OCI-LY3 (cell line): ENCODE results near the gene FKTN.
A peak's percentile ranks its signal among the peaks of the same experiment; 100 is the strongest.

Experiments used
- H2AFZ ChIP-seq: fragments of 200-600, 300-600 bp; shearing (Covaris generic); 2 replicates; pipeline ENCODE4 v1.6.0; 2014; ENCODE audit warnings: antibody characterized with exemption, low read depth, low read length
- H3K27ac ChIP-seq: fragments of 200-600, 300-600 bp; sonication (generic); 2 replicates; pipeline ENCODE4 v1.5.1; 2014; ENCODE audit warnings: mild to moderate bottlenecking, low read length, moderate library complexity, mixed read lengths
- H3K27me3 ChIP-seq: fragments of 200-600, 300-600 bp; sonication (generic); 2 replicates; pipeline ENCODE4 v1.6.1; 2014; ENCODE audit warnings: low read depth, low read length, mixed read lengths
- H3K36me3 ChIP-seq: fragments of 200-600, 300-600 bp; sonication (generic); replicated peaks from 2 replicates; pipeline ENCODE3; 2014; ENCODE audit warnings: low read depth, low read length, mixed read lengths
- H3K4me1 ChIP-seq: fragments of 300-600, 200-600 bp; sonication (generic); 2 replicates; pipeline ENCODE4 v1.6.1; 2014; ENCODE audit warnings: low read length, mixed read lengths
- H3K4me2 ChIP-seq: fragments of 200-600, 300-600 bp; sonication (generic); 2 replicates; pipeline ENCODE4 v1.6.1; 2014; ENCODE audit warnings: low read length, mixed read lengths
- H3K4me3 ChIP-seq: fragments of 300-600, 200-600 bp; sonication (generic); 2 replicates; pipeline ENCODE4 v1.5.1; 2014; ENCODE audit warnings: antibody characterized with exemption, mild to moderate bottlenecking, low read length, moderate library complexity
- H3K79me2 ChIP-seq: fragments of 300-600, 200-600 bp; shearing (Covaris generic); 2 replicates; pipeline ENCODE4 v1.6.1; 2014; ENCODE audit warnings: mild to moderate bottlenecking, low read length, mixed read lengths
- H3K9ac ChIP-seq: fragments of 300-600, 200-600 bp; shearing (Covaris generic); 2 replicates; pipeline ENCODE4 v1.6.0; 2014; ENCODE audit warnings: mild to moderate bottlenecking, low read length, moderate library complexity
- H3K9me3 ChIP-seq: fragments of 200-600, 300-600 bp; shearing (Covaris generic); 2 replicates; pipeline ENCODE4 v1.6.1; 2014; ENCODE audit warnings: low read length, mixed read lengths; ENCODE audit not compliant: insufficient read depth
- H4K20me1 ChIP-seq: fragments of 200-600, 300-600 bp; sonication (generic); 2 replicates; pipeline ENCODE4 v1.6.1; 2016; ENCODE audit warnings: low read length, mixed read lengths; ENCODE audit not compliant: insufficient read depth
- EZH2phosphoT487 ChIP-seq: fragments of 200-600 bp; shearing (Covaris generic); IDR thresholded peaks from 2 replicates; pipeline ENCODE4 v1.6.1; 2018; ENCODE audit warnings: antibody characterized with exemption, mixed run types, low read depth
- TF ChIP-seq, protein P1 (sequence below): fragments of 200-600, 300-600 bp; sonication (generic); IDR thresholded peaks from 2 replicates; pipeline ENCODE4 v1.5.1; 2014; ENCODE audit warnings: antibody characterized with exemption, low read length, low read depth

FKTN gene

DNA sequence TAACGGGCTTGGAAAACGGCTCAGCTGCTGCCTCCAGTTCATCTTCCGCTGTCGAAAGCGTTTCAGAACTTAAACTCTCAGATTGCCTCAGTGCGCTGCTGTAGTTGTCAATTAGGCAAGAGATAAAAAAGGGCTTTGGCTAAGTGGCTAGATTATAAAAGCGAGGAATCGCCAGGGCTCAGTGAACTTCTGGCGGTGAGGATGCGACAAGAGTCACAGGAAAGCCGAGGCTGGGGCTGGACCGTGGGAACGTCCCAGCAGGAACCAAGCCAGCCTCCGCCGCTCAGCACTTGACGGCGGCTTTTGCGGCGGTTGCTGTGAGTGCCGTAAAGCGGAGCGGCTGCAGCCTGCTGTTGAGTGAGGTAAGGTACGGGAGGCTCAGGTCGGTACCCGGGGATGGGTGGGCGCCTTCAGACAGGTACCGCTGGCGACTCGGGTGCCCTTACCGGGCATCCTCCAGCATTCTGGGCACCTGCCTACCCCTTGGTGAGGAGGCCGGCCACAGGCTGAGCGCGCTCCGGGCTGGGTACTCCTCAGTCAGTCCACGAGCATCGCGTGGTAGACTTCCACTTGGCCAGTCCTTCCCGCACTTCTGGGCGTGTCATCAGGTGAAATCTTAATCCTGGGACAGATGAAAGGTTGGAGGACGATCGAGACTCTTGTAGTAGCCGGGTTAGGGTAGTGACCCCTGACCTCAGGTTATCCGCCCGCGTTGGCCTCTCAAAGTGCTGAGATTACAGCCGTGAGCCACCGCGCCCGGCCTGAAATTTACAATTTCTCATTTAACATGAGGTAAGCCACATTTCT, at the start of gene FKTN:
FKTN (plus strand) TSS at position 328 of the 807 bp plus-strand sequence. CDS start 16,902 bp downstream, outside the sequence.
- peaks cover 24% of the 10 kb centered on the region for H3K36me3 ChIP-seq
- TF ChIP-seq, protein P1, sequence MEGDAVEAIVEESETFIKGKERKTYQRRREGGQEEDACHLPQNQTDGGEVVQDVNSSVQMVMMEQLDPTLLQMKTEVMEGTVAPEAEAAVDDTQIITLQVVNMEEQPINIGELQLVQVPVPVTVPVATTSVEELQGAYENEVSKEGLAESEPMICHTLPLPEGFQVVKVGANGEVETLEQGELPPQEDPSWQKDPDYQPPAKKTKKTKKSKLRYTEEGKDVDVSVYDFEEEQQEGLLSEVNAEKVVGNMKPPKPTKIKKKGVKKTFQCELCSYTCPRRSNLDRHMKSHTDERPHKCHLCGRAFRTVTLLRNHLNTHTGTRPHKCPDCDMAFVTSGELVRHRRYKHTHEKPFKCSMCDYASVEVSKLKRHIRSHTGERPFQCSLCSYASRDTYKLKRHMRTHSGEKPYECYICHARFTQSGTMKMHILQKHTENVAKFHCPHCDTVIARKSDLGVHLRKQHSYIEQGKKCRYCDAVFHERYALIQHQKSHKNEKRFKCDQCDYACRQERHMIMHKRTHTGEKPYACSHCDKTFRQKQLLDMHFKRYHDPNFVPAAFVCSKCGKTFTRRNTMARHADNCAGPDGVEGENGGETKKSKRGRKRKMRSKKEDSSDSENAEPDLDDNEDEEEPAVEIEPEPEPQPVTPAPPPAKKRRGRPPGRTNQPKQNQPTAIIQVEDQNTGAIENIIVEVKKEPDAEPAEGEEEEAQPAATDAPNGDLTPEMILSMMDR, result no peak
- no peak for TF ChIP-seq EZH2phosphoT487
- peaks cover 12% of the 10 kb centered on the region for H3K79me2 ChIP-seq
- no peaks in the 10 kb centered on the region for H3K27me3 ChIP-seq
- peaks cover 3% of the 10 kb centered on the region; the same call in 1 of the 2 replicates for H3K9me3 ChIP-seq
- H3K4me1 ChIP-seq, result peaks cover 6% of the 10 kb centered on the region
- H3K4me3 ChIP-seq, result peak within 1 kb of the TSS; percentile 83
- H3K27ac ChIP-seq, result no peak within 1 kb of the TSS
- H3K4me2 ChIP-seq, result peak within 1 kb of the TSS; percentile 91
- H4K20me1 ChIP-seq, result no peaks in the 10 kb centered on the region
- peak within 1 kb of the TSS; percentile 99 for H2AFZ ChIP-seq
- H3K9ac ChIP-seq, result peak within 1 kb of the TSS; percentile 68

DNA sequence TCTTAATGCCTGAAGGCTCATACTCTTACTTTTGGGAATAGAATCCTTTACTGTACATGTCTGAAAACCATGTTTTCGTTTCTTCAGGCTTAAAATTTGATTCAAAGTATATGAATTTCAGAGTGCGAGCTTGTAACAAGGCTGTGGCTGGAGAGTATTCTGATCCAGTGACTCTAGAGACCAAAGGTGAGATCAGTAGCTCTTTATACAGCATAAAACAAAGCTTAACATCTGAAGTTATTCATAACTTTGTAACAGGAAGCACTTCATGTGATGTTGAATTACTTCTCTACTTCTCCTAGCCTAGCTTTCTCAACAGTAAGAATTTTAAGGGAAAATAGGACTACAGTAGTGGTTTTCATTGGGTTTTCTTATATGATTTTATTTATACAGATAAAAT, 49.4 kb upstream of the FKTN start:
- no peaks in the 10 kb centered on the region for H4K20me1 ChIP-seq
- H3K79me2 ChIP-seq, result no peaks in the 10 kb centered on the region; the same call in 1 of the 2 replicates
- H2AFZ ChIP-seq, result no peak overlapping the region
- H3K9me3 ChIP-seq, result no peaks in the 10 kb centered on the region
- no peak overlapping the region for H3K27ac ChIP-seq
- H3K9ac ChIP-seq, result no peak overlapping the region
- no peak overlapping the region for H3K4me3 ChIP-seq
- no peak for TF ChIP-seq EZH2phosphoT487
- TF ChIP-seq, protein P1, result no peak
- no peaks in the 10 kb centered on the region for H3K27me3 ChIP-seq
- H3K4me2 ChIP-seq, result no peak overlapping the region
- peaks cover 39% of the 10 kb centered on the region for H3K4me1 ChIP-seq
- H3K36me3 ChIP-seq, result peaks cover 11% of the 10 kb centered on the region

DNA sequence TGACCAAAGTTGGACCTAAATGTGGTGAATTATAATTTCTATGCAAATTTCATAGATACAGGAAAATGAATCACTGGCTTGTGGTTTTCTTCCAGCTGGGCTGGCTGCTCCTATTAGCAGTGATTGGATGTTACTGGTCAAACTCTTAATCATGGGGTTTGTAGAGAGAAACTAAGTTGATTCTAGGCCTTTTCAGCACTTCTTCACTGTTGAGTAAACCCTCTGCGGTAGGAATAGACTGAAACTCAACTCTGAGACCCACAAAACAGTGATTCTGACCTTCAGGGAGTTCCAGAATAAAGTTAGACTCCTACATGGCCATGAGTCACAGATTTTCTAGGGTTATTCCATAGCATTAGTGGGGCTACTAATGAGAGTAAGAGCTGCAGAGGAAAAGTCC, 47.9 kb upstream of the FKTN start:
- Histone ChIP-seq H4K20me1 (no peaks in the 10 kb centered on the region), H3K9ac (no peak overlapping the region), H3K9me3 (no peaks in the 10 kb centered on the region), H3K4me3 (no peak overlapping the region), H2AFZ (no peak overlapping the region), H3K4me1 (peaks cover 24% of the 10 kb centered on the region), H3K27me3 (no peaks in the 10 kb centered on the region), H3K36me3 (peaks cover 18% of the 10 kb centered on the region), H3K27ac (no peak overlapping the region), H3K79me2 (no peaks in the 10 kb centered on the region), H3K4me2 (no peak overlapping the region)
- TF ChIP-seq, protein P1, result no peak
- no peak for TF ChIP-seq EZH2phosphoT487

DNA sequence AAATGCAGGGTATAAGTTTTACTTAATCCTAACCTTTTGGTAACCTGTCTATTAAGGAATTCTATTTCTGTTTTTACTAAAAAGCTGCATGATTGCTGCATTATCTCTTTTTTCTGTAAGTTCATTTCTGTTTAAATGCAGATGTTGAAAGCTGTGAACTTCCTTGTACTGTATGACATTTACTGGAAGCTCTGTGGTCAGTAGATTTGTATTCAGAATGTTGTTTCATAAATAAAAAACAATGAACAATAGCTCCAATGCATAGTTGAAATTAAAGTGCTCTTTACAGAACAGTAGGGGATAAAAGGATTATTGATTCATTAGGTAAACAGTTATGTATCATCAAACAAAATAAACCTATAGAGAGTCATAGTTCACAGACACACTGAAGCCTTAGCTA, 46.5 kb upstream of the FKTN start:
- no peak overlapping the region for H3K4me2 ChIP-seq
- H3K79me2 ChIP-seq, result no peaks in the 10 kb centered on the region
- peaks cover 18% of the 10 kb centered on the region for H3K36me3 ChIP-seq
- H3K4me3 ChIP-seq, result no peak overlapping the region
- peaks cover 23% of the 10 kb centered on the region for H3K4me1 ChIP-seq
- H2AFZ ChIP-seq, result no peak overlapping the region
- H3K9ac ChIP-seq, result no peak overlapping the region
- H4K20me1 ChIP-seq, result no peaks in the 10 kb centered on the region
- H3K9me3 ChIP-seq, result no peaks in the 10 kb centered on the region
- TF ChIP-seq EZH2phosphoT487, result no peak
- TF ChIP-seq, protein P1, result no peak
- no peak overlapping the region for H3K27ac ChIP-seq
- no peaks in the 10 kb centered on the region for H3K27me3 ChIP-seq
